ENCODE data around the gene PSMD7.

PSMD7 gene

GRCh38 chr16:74315059-74315458 is 18.4 kb downstream of the PSMD7 start:
- no peak overlapping the region for H4K91ac ChIP-seq (ENCODE audit: low read length)
- no peak overlapping the region for H2BK15ac ChIP-seq (ENCODE audit: low read depth, poor library complexity, severe bottlenecking)
- 92% methylated on average over 7 of the region's 7 CpGs for WGBS

GRCh38 chr16:74320707-74321106 is 24.1 kb downstream of the PSMD7 start:
- no peak overlapping the region for H3K4ac ChIP-seq (ENCODE audit: low read depth in 1 of 2, low read length in 2 of 2)
- no peak overlapping the region for H4K91ac ChIP-seq (ENCODE audit: low read length)
- H2BK15ac ChIP-seq (ENCODE audit: low read depth, poor library complexity, severe bottlenecking) = no peak overlapping the region
- over 99% methylated on average over 6 of the region's 6 CpGs for WGBS
- H4K8ac ChIP-seq (ENCODE audit: low read length) = no peak overlapping the region
- peaks cover 18 to 20% of the 10 kb centered on the region in 2 experiments for H3K36me3 ChIP-seq (ENCODE audit: control insufficient read depth in 1 of 2, insufficient read depth in 2 of 2, low read depth in 1 of 2, low read length in 2 of 2)
- no peaks in the 10 kb centered on the region for H3K4me1 ChIP-seq (ENCODE audit: control insufficient read depth, insufficient read depth, low read depth, low read length)
- no peak overlapping the region for H3K4me2 ChIP-seq (ENCODE audit: low read length, poor library complexity, severe bottlenecking)
- no peak overlapping the region for H2BK12ac ChIP-seq (ENCODE audit: low read length in 2 of 2)
- H3K4me3 ChIP-seq (ENCODE audit: insufficient read depth in 1 of 2, low read depth in 1 of 2, low read length in 2 of 2) = no peak overlapping the region
- no peaks in the 10 kb centered on the region for H3K79me1 ChIP-seq (replicated peaks; ENCODE audit: low read length, poor library complexity, severe bottlenecking)
- H3K23ac ChIP-seq (ENCODE audit: low read length in 2 of 2) = no peak overlapping the region
- no peak overlapping the region for H3K9ac ChIP-seq (ENCODE audit: low read length)
- H2AFZ ChIP-seq (ENCODE audit: low read depth, low read length) = no peak overlapping the region
- no peaks in the 10 kb centered on the region for H3K27me3 ChIP-seq (ENCODE audit: control insufficient read depth in 1 of 2, insufficient read depth in 1 of 2, low read length in 2 of 2)
- H2AK5ac ChIP-seq (ENCODE audit: low read length, severe bottlenecking) = no peak overlapping the region
- DNase-seq = no peak
- H2BK5ac ChIP-seq (ENCODE audit: low read depth, low read length, poor library complexity, severe bottlenecking) = no peak overlapping the region
- no peak overlapping the region for H2BK120ac ChIP-seq (ENCODE audit: low read depth, low read length)
- no peak overlapping the region for H3K18ac ChIP-seq (ENCODE audit: low read depth in 1 of 2, low read length in 2 of 2)
- no peak overlapping the region for H3K27ac ChIP-seq (ENCODE audit: low read length, poor library complexity, severe bottlenecking)
- H3K14ac ChIP-seq (ENCODE audit: low read length in 2 of 2) = no peak overlapping the region
- no peaks in the 10 kb centered on the region for H3K9me3 ChIP-seq (ENCODE audit: control insufficient read depth, low read length)

More at GRCh38 chr16:74315059-74315458, 18.4 kb downstream of the PSMD7 start:
- Histone ChIP-seq H3K4ac (ENCODE audit: low read depth in 1 of 2, low read length in 2 of 2) (no peak overlapping the region), H2BK12ac (ENCODE audit: low read length in 2 of 2) (no peak overlapping the region), H3K14ac (ENCODE audit: low read length in 2 of 2) (no peak overlapping the region), H3K4me3 (ENCODE audit: insufficient read depth in 1 of 2, low read depth in 1 of 2, low read length in 2 of 2) (no peak overlapping the region), H4K8ac (ENCODE audit: low read length) (no peak overlapping the region), H2BK5ac (ENCODE audit: low read depth, low read length, poor library complexity, severe bottlenecking) (no peak overlapping the region), H3K79me1 (replicated peaks; ENCODE audit: low read length, poor library complexity, severe bottlenecking) (no peaks in the 10 kb centered on the region), H3K9me3 (ENCODE audit: control insufficient read depth, low read length) (no peaks in the 10 kb centered on the region), H3K36me3 (ENCODE audit: control insufficient read depth in 1 of 2, insufficient read depth in 2 of 2, low read depth in 1 of 2, low read length in 2 of 2) (peaks cover 0 to 5% of the 10 kb centered on the region in 2 experiments), H3K27me3 (ENCODE audit: control insufficient read depth in 1 of 2, insufficient read depth in 1 of 2, low read length in 2 of 2) (no peaks in the 10 kb centered on the region), H3K4me2 (ENCODE audit: low read length, poor library complexity, severe bottlenecking) (no peak overlapping the region), H3K18ac (ENCODE audit: low read depth in 1 of 2, low read length in 2 of 2) (no peak overlapping the region), H3K23ac (ENCODE audit: low read length in 2 of 2) (no peak overlapping the region), H3K9ac (ENCODE audit: low read length) (no peak overlapping the region), H2AFZ (ENCODE audit: low read depth, low read length) (no peak overlapping the region), H2BK120ac (ENCODE audit: low read depth, low read length) (no peak overlapping the region), H3K27ac (ENCODE audit: low read length, poor library complexity, severe bottlenecking) (no peak overlapping the region), H3K4me1 (ENCODE audit: control insufficient read depth, insufficient read depth, low read depth, low read length) (no peaks in the 10 kb centered on the region), H2AK5ac (ENCODE audit: low read length, severe bottlenecking) (no peak overlapping the region)
- no peak for DNase-seq

GRCh38 chr16:74321356-74321755 is 24.7 kb downstream of the PSMD7 start:
- WGBS = 95% methylated on average over 2 of the region's 2 CpGs
- Histone ChIP-seq H3K18ac (ENCODE audit: low read depth in 1 of 2, low read length in 2 of 2) (no peak overlapping the region), H3K27me3 (ENCODE audit: control insufficient read depth in 1 of 2, insufficient read depth in 1 of 2, low read length in 2 of 2) (no peaks in the 10 kb centered on the region), H2AK5ac (ENCODE audit: low read length, severe bottlenecking) (no peak overlapping the region), H4K91ac (ENCODE audit: low read length) (peak overlapping the region; percentile 34), H3K36me3 (ENCODE audit: control insufficient read depth in 1 of 2, insufficient read depth in 2 of 2, low read depth in 1 of 2, low read length in 2 of 2) (peaks cover 23 to 24% of the 10 kb centered on the region in 2 experiments), H4K8ac (ENCODE audit: low read length) (no peak overlapping the region), H3K4me2 (ENCODE audit: low read length, poor library complexity, severe bottlenecking) (no peak overlapping the region), H3K4me3 (ENCODE audit: insufficient read depth in 1 of 2, low read depth in 1 of 2, low read length in 2 of 2) (no peak overlapping the region), H3K4me1 (ENCODE audit: control insufficient read depth, insufficient read depth, low read depth, low read length) (no peaks in the 10 kb centered on the region), H2BK12ac (ENCODE audit: low read length in 2 of 2) (no peak overlapping the region), H3K27ac (ENCODE audit: low read length, poor library complexity, severe bottlenecking) (no peak overlapping the region), H3K9me3 (ENCODE audit: control insufficient read depth, low read length) (no peaks in the 10 kb centered on the region), H3K9ac (ENCODE audit: low read length) (no peak overlapping the region), H2AFZ (ENCODE audit: low read depth, low read length) (no peak overlapping the region), H2BK15ac (ENCODE audit: low read depth, poor library complexity, severe bottlenecking) (no peak overlapping the region), H3K23ac (ENCODE audit: low read length in 2 of 2) (no peak overlapping the region), H2BK120ac (ENCODE audit: low read depth, low read length) (no peak overlapping the region), H3K4ac (ENCODE audit: low read depth in 1 of 2, low read length in 2 of 2) (no peak overlapping the region), H2BK5ac (ENCODE audit: low read depth, low read length, poor library complexity, severe bottlenecking) (no peak overlapping the region), H3K14ac (ENCODE audit: low read length in 2 of 2) (no peak overlapping the region), H3K79me1 (replicated peaks; ENCODE audit: low read length, poor library complexity, severe bottlenecking) (no peaks in the 10 kb centered on the region)
- DNase-seq = no peak

GRCh38 chr16:74322301-74322710 is 25.7 kb downstream of the PSMD7 start:
- no peak overlapping the region for H2AFZ ChIP-seq (ENCODE audit: low read depth, low read length)
- no peak overlapping the region for H2BK5ac ChIP-seq (ENCODE audit: low read depth, low read length, poor library complexity, severe bottlenecking)
- H4K91ac ChIP-seq (ENCODE audit: low read length) = no peak overlapping the region
- H4K8ac ChIP-seq (ENCODE audit: low read length) = no peak overlapping the region
- H3K4ac ChIP-seq (ENCODE audit: low read depth in 1 of 2, low read length in 2 of 2) = no peak overlapping the region
- H3K4me1 ChIP-seq (ENCODE audit: control insufficient read depth, insufficient read depth, low read depth, low read length) = no peaks in the 10 kb centered on the region
- no peak overlapping the region for H2BK12ac ChIP-seq (ENCODE audit: low read length in 2 of 2)
- H2AK5ac ChIP-seq (ENCODE audit: low read length, severe bottlenecking) = no peak overlapping the region
- peak; percentile 18 for DNase-seq
- no peak overlapping the region for H3K4me3 ChIP-seq (ENCODE audit: insufficient read depth in 1 of 2, low read depth in 1 of 2, low read length in 2 of 2)
- no peaks in the 10 kb centered on the region for H3K9me3 ChIP-seq (ENCODE audit: control insufficient read depth, low read length)
- H3K27ac ChIP-seq (ENCODE audit: low read length, poor library complexity, severe bottlenecking) = no peak overlapping the region
- H3K27me3 ChIP-seq (ENCODE audit: control insufficient read depth in 1 of 2, insufficient read depth in 1 of 2, low read length in 2 of 2) = no peaks in the 10 kb centered on the region
- H3K18ac ChIP-seq (ENCODE audit: low read depth in 1 of 2, low read length in 2 of 2) = no peak overlapping the region
- no peak overlapping the region for H3K4me2 ChIP-seq (ENCODE audit: low read length, poor library complexity, severe bottlenecking)
- no peak overlapping the region for H2BK120ac ChIP-seq (ENCODE audit: low read depth, low read length)
- peaks cover 27 to 31% of the 10 kb centered on the region in 2 experiments for H3K36me3 ChIP-seq (ENCODE audit: control insufficient read depth in 1 of 2, insufficient read depth in 2 of 2, low read depth in 1 of 2, low read length in 2 of 2)
- no peak overlapping the region for H3K23ac ChIP-seq (ENCODE audit: low read length in 2 of 2)
- no peak overlapping the region for H2BK15ac ChIP-seq (ENCODE audit: low read depth, poor library complexity, severe bottlenecking)
- no peak overlapping the region for H3K9ac ChIP-seq (ENCODE audit: low read length)
- no peak overlapping the region for H3K14ac ChIP-seq (ENCODE audit: low read length in 2 of 2)
- WGBS = 96% methylated on average over 6 of the region's 7 CpGs
- H3K79me1 ChIP-seq (replicated peaks; ENCODE audit: low read length, poor library complexity, severe bottlenecking) = no peaks in the 10 kb centered on the region
